GM21737 (cell line): ENCODE measurements around the gene TCL1A.
"Not testable (repeated sequence)": the region's sequence is repeated elsewhere in the genome, so short reads cannot be mapped to it uniquely, and the experiment has no call there.

Experiments
- ATAC-seq: cut with Tn5 transposase; IDR thresholded peaks from one replicate; pipeline ENCODE4 v1.9.1; 2021; ENCODE audit warnings: mild to moderate bottlenecking, moderate library complexity; ENCODE audit not compliant: unreplicated experiment

Gene TCL1A

GRCh38 chr14:95679148-95679815 lies 34.6 kb downstream of the TCL1A start:
- ATAC-seq, result no peak

GRCh38 chr14:95677179-95677835 lies 36.6 kb downstream of the TCL1A start:
- ATAC-seq, result no peak

- ATAC-seq, result no peak
Observed at GRCh38 chr14:95675486-95675885, 38.4 kb downstream of the TCL1A start.

- ATAC-seq, result no peak
Observed at GRCh38 chr14:95674613-95675012, 39.3 kb downstream of the TCL1A start.

GRCh38 chr14:95668235-95668772 lies 45.6 kb downstream of the TCL1A start:
- ATAC-seq, result no peak

GRCh38 chr14:95667249-95667693 lies 46.7 kb downstream of the TCL1A start:
- no peak for ATAC-seq

GRCh38 chr14:95666450-95666849 lies 47.5 kb downstream of the TCL1A start:
- no peak for ATAC-seq

GRCh38 chr14:95665530-95665929 lies 48.4 kb downstream of the TCL1A start:
- ATAC-seq, result not testable (repeated sequence)

- peak; percentile 32 for ATAC-seq
Observed at GRCh38 chr14:95664546-95664945, 49.4 kb downstream of the TCL1A start.

- ATAC-seq, result no peak
Observed at GRCh38 chr14:95664066-95664465, 49.9 kb downstream of the TCL1A start.

- no peak for ATAC-seq
Observed at GRCh38 chr14:95663226-95663797, 50.6 kb downstream of the TCL1A start.

- peak; percentile 31 for ATAC-seq
Observed at GRCh38 chr14:95662376-95663186, 51.3 kb downstream of the TCL1A start.

GRCh38 chr14:95660651-95661515 lies 53.0 kb downstream of the TCL1A start:
- no peak for ATAC-seq

GRCh38 chr14:95659990-95660385 lies 53.9 kb downstream of the TCL1A start:
- no peak for ATAC-seq
